Pancreas (tissue), 10 donors: ENCODE measurements around the gene GNAS. TPM values are rescaled to one million over a fixed set of nuclear protein-coding genes. Genes with fewer than 3 reads are reported as not detected.

ENCODE experiments used
- ATAC-seq, 4 donors: fragments of 200-7000 bp; cut with Tn5 transposase; one replicate each; pipeline versions ENCODE4 v1.8.0 to v1.9.1; 2020; ENCODE audit warnings: mild to moderate bottlenecking in 4 of 4, moderate library complexity in 4 of 4
- DNase-seq, 6 donors: peaks; one replicate each; pipeline ENCODE4 v3.0.0-alpha.2; 2020
- FAIRE-seq: peaks from 2 replicates; lab custom pipeline; 2012; peaks lifted over from hg19 to GRCh38; lab: Jason Lieb, UNC
- H3K27ac ChIP-seq, 4 donors: fragments of 200-600 bp; sonication (generic); 1 replicate in 3 of 4; 2 replicates in 1 of 4; pipeline versions ENCODE4 v1.5.0 to v1.8.0; 2020
- H3K27me3 ChIP-seq, 4 donors: fragments of 200-600 bp; one replicate each; pipeline ENCODE4 v1.8.0; 2021
- H3K36me3 ChIP-seq, 3 donors: fragments of 200-600 bp; sonication (generic) in 1 of 3; one replicate each; pipeline versions ENCODE4 v1.5.0 to v1.8.0; 2020 to 2021
- H3K4me1 ChIP-seq, 3 donors: fragments of 200-600 bp; one replicate each; pipeline ENCODE4 v1.8.0; 2021
- H3K4me3 ChIP-seq, 4 donors: fragments of 200-600 bp; sonication (generic) in 2 of 4; one replicate each; pipeline versions ENCODE4 v1.5.0 to v1.8.0; 2020 to 2021
- H3K9me3 ChIP-seq, 4 donors: fragments of 200-600 bp; one replicate each; pipeline ENCODE4 v1.8.0; 2021
- CTCF ChIP-seq, 4 donors: fragments of 200-600 bp; sonication (generic) in 3 of 4; IDR thresholded peaks; one replicate each; pipeline versions ENCODE4 v1.5.0 to v1.8.0; 2021; ENCODE audit warnings: antibody characterized with exemption in 4 of 4
- WGBS, 2 donors: extraction: QIAGEN DNeasy Blood & Tissue Kit; methylation state at CpG; one replicate each; pipeline ENCODE4 v1.1.7; 2013; 5-methylcytosine and 5-hydroxymethylcytosine counted together
- intact Hi-C, 3 donors: fragments of 100-400 bp; cut with DNase I; formaldehyde crosslinking; loops; one replicate each; pipeline versions ENCODE4 v1.11.1 to v1.14.2; 2022
- microRNA-seq, 2 donors: library from miRNA; unstranded; fragments of <30 nt; microRNA quantifications; one replicate each; pipeline versions ENCODE4 to v1.1.0, GENCODE V29; 2019 to 2020
- polyA plus RNA-seq, 2 donors: library from polyadenylated mRNA; stranded (reverse); fragments of 200-250 nt; gene quantifications; one replicate each; pipeline ENCODE4 v1.2.3, GENCODE V29; 2013
- total RNA-seq, 6 donors: library from RNA; stranded (reverse); fragmentation: NEBNext Ultra II Directional in 4 of 6; extraction: Animal tissue kit (Norgen Biotek cat#: 25700) in 4 of 6; gene quantifications; one replicate each; pipeline versions ENCODE4 v1.2.1 to v1.2.4, GENCODE V29; 2021 to 2023
- donor health status: healthy with polysubstance abuse.
- donor health status: DM: no; HTN: no; CAD: no; lungs with moderate emphysema.
- donor health status: DM: no; HTN: no; CAD: no.
- donor health status: control.
- donor health status: control.
- donor health status: Bipolar disorder and iron deficiency.
- donor health status: DM: yes; HTN: yes; CAD: no.
- donor health status: DM: no; HTN: no; CAD: no.
- donor health status: DM: no; HTN: no; CAD: no.
- donor health status: DM: yes; HTN: yes; CAD: no.

The GNAS gene
- total and polyA plus RNA-seq, 8 donors: 349 to 2,220 (median 627) TPM

- FAIRE-seq (no peak), ATAC-seq (no peak), DNase-seq (no peak)
- H3K4me1 ChIP-seq: no peaks in the 10 kb centered on the region
- H3K9me3 ChIP-seq: no peaks in the 10 kb centered on the region
- H3K27ac ChIP-seq: no peak overlapping the region
- TF ChIP-seq CTCF (IDR thresholded peaks at IDR 0.05): no peak
- intact Hi-C loops: no loop called here
- H3K4me3 ChIP-seq: no peak overlapping the region
- 75 to 79% methylated on average over 5 of the region's 5 CpGs for WGBS, 2 donors
- no peaks in the 10 kb centered on the region for H3K36me3 ChIP-seq
- no peaks in the 10 kb centered on the region for H3K27me3 ChIP-seq
These were observed 98.1 kb downstream of the GNAS start for GRCh38 chr20:58950603-58951002.

GRCh38 chr20:58953050-58953449 lies 100.5 kb downstream of the GNAS start:
- no peak overlapping the region for H3K4me3 ChIP-seq
- no peaks in the 10 kb centered on the region for H3K27me3 ChIP-seq
- ATAC-seq (no peak), DNase-seq (no peak), FAIRE-seq (no peak)
- intact Hi-C loops: no loop called here
- no peak for TF ChIP-seq CTCF (IDR thresholded peaks at IDR 0.05)
- no peak overlapping the region for H3K27ac ChIP-seq
- no peaks in the 10 kb centered on the region for H3K9me3 ChIP-seq
- H3K36me3 ChIP-seq: no peaks in the 10 kb centered on the region
- H3K4me1 ChIP-seq: no peaks in the 10 kb centered on the region

- no peak for ATAC-seq
- H3K9me3 ChIP-seq: no peaks in the 10 kb centered on the region
- no peaks in the 10 kb centered on the region for H3K4me1 ChIP-seq
- no peaks in the 10 kb centered on the region for H3K27me3 ChIP-seq
- intact Hi-C loops: no loop called here
- H3K36me3 ChIP-seq: no peaks in the 10 kb centered on the region
- no peak for TF ChIP-seq CTCF (IDR thresholded peaks at IDR 0.05)
- no peak for FAIRE-seq
- DNase-seq: no peak
- no peak overlapping the region for H3K27ac ChIP-seq
- H3K4me3 ChIP-seq: no peak overlapping the region
- 83% methylated on average over 8 of the region's 8 CpGs for WGBS, 2 donors
These were observed 103.6 kb downstream of the GNAS start for GRCh38 chr20:58956078-58956477.

GRCh38 chr20:58959652-58960051 lies 107.1 kb downstream of the GNAS start:
- H3K36me3 ChIP-seq: no peaks in the 10 kb centered on the region
- DNase-seq (no peak), FAIRE-seq (no peak), ATAC-seq (no peak)
- no peaks in the 10 kb centered on the region for H3K4me1 ChIP-seq
- no peak overlapping the region for H3K4me3 ChIP-seq
- no peaks in the 10 kb centered on the region for H3K9me3 ChIP-seq
- WGBS, 2 donors: 64 to 70% methylated on average over 6 of the region's 6 CpGs
- H3K27ac ChIP-seq: no peak overlapping the region
- H3K27me3 ChIP-seq: no peaks in the 10 kb centered on the region
- intact Hi-C loops: no loop called here
- TF ChIP-seq CTCF (IDR thresholded peaks at IDR 0.05): no peak

Small RNA genes lying within 50 kb of the gene (microRNA-seq; reads per million reads assigned to microRNA genes)
- 0 reads per million in 2 donors for gene MIR298

Other genes with a start within 250 kb of the GNAS start
- gene STX16, start 201.4 kb upstream of the GNAS start, total RNA-seq: 10 to 100 TPM; 17.9 to 33.4 (median 20.9) TPM
- 10 to 100 TPM; 58.5 to 67.0 TPM for gene STX16, start 201.4 kb upstream of the GNAS start, polyA plus RNA-seq
- 10 to 100 TPM; 12.4 to 18.1 (median 17.3) TPM for gene NPEPL1, start 159.9 kb upstream of the GNAS start, total RNA-seq
- gene NPEPL1, start 159.9 kb upstream of the GNAS start, polyA plus RNA-seq: 10 to 100 TPM; 73.8 to 77.8 TPM
- under 1 TPM; 0.47 to 0.84 (median 0.53) TPM for gene GNAS-AS1, start 1.8 kb upstream of the GNAS start, total RNA-seq
- gene GNAS-AS1, start 1.8 kb upstream of the GNAS start, polyA plus RNA-seq: 1 to 10 TPM in 1 of 2 donors, under 1 TPM in 1; 0.68 to 2.8 TPM
- gene NELFCD, start 128.5 kb downstream of the GNAS start, total RNA-seq: 10 to 100 TPM; 17.3 to 42.3 (median 25.2) TPM
- 10 to 100 TPM; 41.7 to 66.4 TPM for gene NELFCD, start 128.5 kb downstream of the GNAS start, polyA plus RNA-seq
- 100 to 1,000 TPM in 1 of 6 donors, 10 to 100 TPM in 5; 33.7 to 107 (median 43.4) TPM for gene CTSZ, start 154.5 kb downstream of the GNAS start, total RNA-seq
- gene CTSZ, start 154.5 kb downstream of the GNAS start, polyA plus RNA-seq: 10 to 100 TPM; 51.3 to 88.2 TPM
- gene TUBB1, start 166.7 kb downstream of the GNAS start, total RNA-seq: under 1 TPM in 5 of 6 donors, not detected in 1; 0.04 to 0.21 (median 0.09) TPM
- gene TUBB1, start 166.7 kb downstream of the GNAS start, polyA plus RNA-seq: 1 to 10 TPM in 1 of 2 donors, under 1 TPM in 1; 0.15 to 1.2 TPM
- gene ATP5F1E, start 179.6 kb downstream of the GNAS start, total RNA-seq: 10 to 100 TPM; 11.2 to 28.2 (median 21.7) TPM
- gene ATP5F1E, start 179.6 kb downstream of the GNAS start, polyA plus RNA-seq: 10 to 100 TPM; 25.5 to 38.0 TPM
- 10 to 100 TPM; 12.6 to 23.2 (median 18.9) TPM for gene PRELID3B, start 190.1 kb downstream of the GNAS start, total RNA-seq
- gene PRELID3B, start 190.1 kb downstream of the GNAS start, polyA plus RNA-seq: 10 to 100 TPM in 1 of 2 donors, 1 to 10 TPM in 1; 8.4 to 24.9 TPM